Right atrium auricular region (tissue), 2 donors: ENCODE measurements around the gene FUBP3. TPM values are rescaled to one million over a fixed set of nuclear protein-coding genes. Genes with fewer than 3 reads are reported as not detected.

Source experiments
- DNase-seq: peaks from one replicate; pipeline ENCODE4 v3.0.0-alpha.2; 2019; ENCODE audit warnings: low spot score
- H3K27ac ChIP-seq, 2 donors: fragments of 200-600 bp; sonication (generic); 1 replicate in 1 of 2; 2 replicates in 1 of 2; pipeline ENCODE4 v1.5.1; 2016 to 2019
- H3K27me3 ChIP-seq, 2 donors: fragments of 200-600 bp; sonication (generic); one replicate each; pipeline versions ENCODE4 v1.5.1 to v1.6.0; 2017 to 2019
- H3K36me3 ChIP-seq: fragments of 200-600 bp; sonication (generic); one replicate; pipeline ENCODE4 v1.5.1; 2016
- H3K4me1 ChIP-seq, 2 donors: fragments of 200-600 bp; sonication (generic); one replicate each; pipeline versions ENCODE4 v1.5.1 to v1.6.0; 2017 to 2019
- H3K4me3 ChIP-seq, 2 donors: fragments of 200-600 bp; sonication (generic); 1 replicate in 1 of 2; 2 replicates in 1 of 2; pipeline ENCODE4 v1.5.1; 2017 to 2019; ENCODE audit warnings: mild to moderate bottlenecking in 1 of 2, moderate library complexity in 1 of 2
- H3K9me3 ChIP-seq, 2 donors: fragments of 200-600 bp; sonication (generic); one replicate each; pipeline ENCODE4 v1.5.1; 2019
- total RNA-seq, 2 donors: library from RNA; depleted of rRNA; stranded (reverse); fragments of >200 nt; gene quantifications; one replicate each; pipeline ENCODE4 v1.1.0, GENCODE V29; 2016
- TF ChIP-seq, protein P1 (sequence below), 2 donors: fragments of 200-600 bp; sonication (generic); IDR thresholded peaks; one replicate each; pipeline ENCODE4 v1.5.1; 2019; ENCODE audit warnings: antibody characterized with exemption in 2 of 2

The FUBP3 gene
- total RNA-seq, 2 donors from 2014 or later, result 21.1 to 24.8 TPM

DNA sequence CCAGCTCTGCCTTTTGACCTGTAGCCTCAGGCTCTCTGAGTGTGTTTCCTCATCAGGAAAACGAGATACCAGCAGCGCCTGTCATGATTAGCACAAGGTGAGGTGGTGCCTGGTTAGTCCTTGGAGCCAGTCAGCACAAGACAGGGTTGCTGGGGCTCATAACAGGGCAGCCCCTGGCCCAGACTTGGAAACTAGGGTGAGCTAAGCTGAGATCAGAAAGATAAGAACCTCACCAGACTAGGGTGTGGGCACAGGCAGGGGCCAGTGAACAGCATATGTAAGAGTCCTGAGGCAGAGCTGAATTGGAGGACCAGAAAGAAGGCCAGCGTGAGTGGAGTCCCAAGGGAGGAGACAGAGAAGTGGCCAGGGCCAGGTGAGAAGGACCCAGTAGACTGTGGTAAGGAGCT lies 42.7 kb upstream of the FUBP3 start:
- Histone ChIP-seq H3K9me3 (no peaks in the 10 kb centered on the region), H3K27ac (peak overlapping the region in 1 of 2 donors; percentile 84)
- TF ChIP-seq, protein P1, sequence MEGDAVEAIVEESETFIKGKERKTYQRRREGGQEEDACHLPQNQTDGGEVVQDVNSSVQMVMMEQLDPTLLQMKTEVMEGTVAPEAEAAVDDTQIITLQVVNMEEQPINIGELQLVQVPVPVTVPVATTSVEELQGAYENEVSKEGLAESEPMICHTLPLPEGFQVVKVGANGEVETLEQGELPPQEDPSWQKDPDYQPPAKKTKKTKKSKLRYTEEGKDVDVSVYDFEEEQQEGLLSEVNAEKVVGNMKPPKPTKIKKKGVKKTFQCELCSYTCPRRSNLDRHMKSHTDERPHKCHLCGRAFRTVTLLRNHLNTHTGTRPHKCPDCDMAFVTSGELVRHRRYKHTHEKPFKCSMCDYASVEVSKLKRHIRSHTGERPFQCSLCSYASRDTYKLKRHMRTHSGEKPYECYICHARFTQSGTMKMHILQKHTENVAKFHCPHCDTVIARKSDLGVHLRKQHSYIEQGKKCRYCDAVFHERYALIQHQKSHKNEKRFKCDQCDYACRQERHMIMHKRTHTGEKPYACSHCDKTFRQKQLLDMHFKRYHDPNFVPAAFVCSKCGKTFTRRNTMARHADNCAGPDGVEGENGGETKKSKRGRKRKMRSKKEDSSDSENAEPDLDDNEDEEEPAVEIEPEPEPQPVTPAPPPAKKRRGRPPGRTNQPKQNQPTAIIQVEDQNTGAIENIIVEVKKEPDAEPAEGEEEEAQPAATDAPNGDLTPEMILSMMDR (IDR thresholded peaks at IDR 0.05), result no peak

DNA sequence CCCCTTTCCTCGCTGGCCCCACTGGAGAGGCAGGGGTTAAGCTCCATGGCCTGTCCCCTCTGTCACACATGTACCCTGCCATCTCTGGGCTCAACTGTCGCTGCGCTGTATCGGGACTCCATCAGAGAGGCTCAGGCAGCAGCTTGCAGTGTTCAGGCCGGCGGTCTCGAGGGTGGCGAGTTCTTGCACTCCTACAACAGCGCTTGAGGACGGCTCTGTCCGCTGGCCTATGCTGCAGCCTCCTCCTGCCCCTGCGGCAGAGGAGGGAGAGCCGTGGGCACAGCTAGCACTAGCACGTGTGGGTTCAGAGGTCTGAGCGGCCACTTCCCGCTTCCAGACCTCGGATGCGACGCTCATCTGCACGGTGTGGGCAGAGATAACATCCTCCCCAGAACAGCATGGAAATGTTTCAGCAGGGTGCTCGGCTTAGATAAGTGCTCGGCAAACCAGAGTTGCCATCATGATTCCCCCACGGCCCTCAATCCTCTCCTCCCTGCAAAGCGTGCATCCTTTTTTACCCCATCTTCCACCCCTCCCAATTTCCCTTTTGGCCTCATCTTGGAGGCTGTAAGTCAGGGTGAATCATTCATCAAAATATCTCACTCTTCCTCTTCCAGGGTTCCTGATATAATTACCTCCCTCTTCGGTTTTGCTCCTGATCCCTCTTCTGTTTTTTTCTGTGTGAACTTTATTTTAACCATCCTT lies 41.9 kb upstream of the FUBP3 start:
- TF ChIP-seq, protein P1 (IDR thresholded peaks at IDR 0.05), result no peak
- Histone ChIP-seq H3K27ac (peak overlapping the region in 1 of 2 donors; percentile 11), H3K9me3 (no peaks in the 10 kb centered on the region), H3K4me1 (peaks cover 0 to 28% of the 10 kb centered on the region in 2 donors), H3K27me3 (no peaks in the 10 kb centered on the region), H3K4me3 (no peak overlapping the region), H3K36me3 (no peaks in the 10 kb centered on the region)
- DNase-seq, result no peak

More for the DNA sequence above, 42.7 kb upstream of the FUBP3 start:
- Histone ChIP-seq H3K27me3 (no peaks in the 10 kb centered on the region), H3K36me3 (no peaks in the 10 kb centered on the region), H3K4me3 (no peak overlapping the region), H3K4me1 (peaks cover 0 to 28% of the 10 kb centered on the region in 2 donors)
- DNase-seq, result no peak

DNA sequence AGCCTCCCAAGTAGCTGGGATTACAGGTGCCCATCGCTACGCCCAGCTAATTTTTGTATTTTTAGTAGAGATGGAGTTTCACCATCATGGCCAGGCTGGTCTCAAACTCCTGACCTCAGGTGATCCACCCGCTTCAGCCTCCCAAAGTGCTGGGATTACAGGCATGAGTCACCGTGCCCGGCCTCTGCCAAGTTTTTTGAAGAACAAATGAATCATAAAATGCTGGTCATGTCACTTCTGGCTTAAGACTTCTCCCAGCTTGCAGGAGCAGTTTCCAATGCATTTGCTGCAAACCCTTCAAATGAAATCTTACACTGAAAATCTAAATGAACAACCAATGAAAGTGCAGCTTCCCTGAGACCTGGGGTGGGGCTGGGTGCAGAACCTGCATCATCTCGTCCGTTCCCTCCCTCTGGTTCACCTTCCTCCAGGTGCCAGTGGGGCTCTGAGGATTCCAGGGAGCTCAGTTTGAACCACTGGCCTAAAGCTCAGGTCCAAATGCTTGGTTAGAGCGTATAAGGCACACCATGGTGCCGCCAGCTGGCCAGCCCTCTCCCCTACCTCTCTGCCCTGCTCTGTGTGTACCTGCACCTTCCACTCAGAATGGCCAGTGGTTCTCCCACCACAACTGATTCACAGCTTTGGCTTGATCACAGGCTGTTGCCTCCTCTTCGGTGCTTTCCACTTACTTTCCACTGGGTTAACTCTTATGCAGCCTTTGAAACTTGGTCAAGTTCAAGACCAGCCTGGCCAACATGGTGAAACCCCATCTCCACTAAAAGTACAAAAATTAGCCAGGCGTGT lies 39.8 kb upstream of the FUBP3 start:
- Histone ChIP-seq H3K4me1 (peaks cover 0 to 28% of the 10 kb centered on the region in 2 donors), H3K9me3 (no peaks in the 10 kb centered on the region), H3K27ac (no peak overlapping the region), H3K4me3 (no peak overlapping the region), H3K36me3 (no peaks in the 10 kb centered on the region), H3K27me3 (no peaks in the 10 kb centered on the region)
- TF ChIP-seq, protein P1 (IDR thresholded peaks at IDR 0.05), result no peak
- DNase-seq, result no peak

DNA sequence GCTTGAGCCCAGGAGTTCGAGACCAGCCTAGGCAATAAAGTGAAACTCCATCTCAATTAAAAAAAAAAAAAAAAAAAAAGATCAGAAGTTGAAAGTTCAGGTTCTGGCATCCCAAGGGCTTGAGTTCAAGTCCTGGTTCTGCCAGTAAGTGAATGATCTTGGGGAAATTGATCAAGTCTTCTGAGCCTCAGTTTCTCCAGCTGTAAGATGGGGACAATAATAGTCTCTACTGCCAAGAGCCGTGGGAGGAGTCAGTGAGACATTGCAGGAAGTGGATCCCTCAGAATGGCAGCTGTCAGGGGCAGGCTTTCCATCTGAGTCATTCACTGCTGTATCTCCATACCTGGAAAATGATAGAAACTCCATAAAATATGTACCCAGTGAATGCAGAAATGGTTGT lies 37.8 kb upstream of the FUBP3 start:
- Histone ChIP-seq H3K4me3 (no peak overlapping the region), H3K27me3 (no peaks in the 10 kb centered on the region), H3K27ac (no peak overlapping the region), H3K9me3 (no peaks in the 10 kb centered on the region), H3K4me1 (peaks cover 0 to 16% of the 10 kb centered on the region in 2 donors), H3K36me3 (no peaks in the 10 kb centered on the region)
- DNase-seq, result no peak
- TF ChIP-seq, protein P1 (IDR thresholded peaks at IDR 0.05), result no peak

DNA sequence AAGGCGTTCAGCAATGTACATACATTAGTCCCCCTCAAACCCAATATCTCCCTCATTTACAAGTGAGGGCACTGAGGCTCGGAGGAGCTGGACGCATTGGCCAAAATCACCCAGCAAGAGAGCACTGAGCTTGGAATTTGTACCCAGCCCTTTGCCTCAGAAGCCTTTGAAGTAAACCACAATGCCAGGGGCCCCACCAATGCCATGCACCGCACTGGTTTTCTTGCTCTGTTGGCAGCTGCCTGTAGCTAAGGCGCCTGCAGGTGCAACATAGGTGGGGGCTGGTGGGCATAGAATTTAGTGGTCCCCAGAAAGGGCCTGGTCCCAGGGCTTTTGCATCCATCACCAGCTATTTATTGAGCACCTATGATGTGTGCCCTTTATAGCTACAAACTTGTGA lies 37.3 kb upstream of the FUBP3 start:
- TF ChIP-seq, protein P1 (IDR thresholded peaks at IDR 0.05), result no peak
- Histone ChIP-seq H3K9me3 (no peaks in the 10 kb centered on the region), H3K27me3 (no peaks in the 10 kb centered on the region), H3K27ac (no peak overlapping the region), H3K4me3 (no peak overlapping the region), H3K36me3 (no peaks in the 10 kb centered on the region), H3K4me1 (peaks cover 0 to 11% of the 10 kb centered on the region in 2 donors)
- DNase-seq, result no peak
